NCI-H2107 treated with DMSO at 0.1 percent for 48 hours (cell line): ENCODE measurements around the gene ATP6V1B1.

Experiments
- DNase-seq: peaks from one replicate; lab custom pipeline; 2025; ENCODE audit not compliant: unreplicated experiment; lab: John Stamatoyannopoulos, UW

ATP6V1B1 gene

DNA sequence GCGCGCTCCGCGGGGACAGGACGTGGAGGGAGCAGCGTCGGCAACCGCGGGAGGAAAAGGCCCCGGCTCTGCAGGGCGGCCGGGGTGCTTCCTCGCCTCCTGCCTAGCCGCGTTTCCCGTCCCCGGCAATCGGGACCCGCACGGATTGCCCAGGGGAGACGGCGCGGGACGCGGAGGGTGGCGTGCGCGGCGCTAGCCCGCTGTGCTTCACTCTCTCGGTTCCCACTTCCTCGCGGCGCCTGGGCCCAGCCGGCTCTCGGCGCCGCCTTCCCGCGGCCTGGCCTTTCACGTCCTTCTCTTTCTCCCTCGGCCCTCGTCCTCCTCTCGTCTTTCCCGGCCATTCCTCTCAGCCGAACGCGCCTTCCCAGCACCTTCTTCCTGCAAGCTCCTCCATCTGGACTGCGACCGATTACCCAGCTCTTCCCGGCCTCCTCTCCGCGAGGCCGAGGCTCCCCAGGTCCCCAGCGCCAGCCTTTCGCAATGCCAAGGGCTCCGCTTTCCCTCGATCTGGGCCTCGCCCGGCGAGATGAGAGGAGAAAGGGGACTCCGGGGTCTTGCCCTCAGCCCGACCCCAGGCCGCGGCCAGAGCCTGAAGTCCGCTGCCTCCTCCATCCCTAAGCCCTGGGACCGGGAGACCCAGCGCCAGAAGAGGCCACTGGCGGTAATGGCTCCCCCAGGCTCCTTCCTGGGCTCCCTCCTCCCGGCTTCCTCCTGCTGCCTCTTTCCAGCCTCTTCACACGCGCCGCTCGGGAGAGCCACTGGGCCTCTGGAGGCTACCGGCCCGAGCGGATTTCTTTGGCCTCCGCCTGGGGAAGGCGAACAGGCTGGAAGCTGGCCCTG lies 34.3 kb upstream of the ATP6V1B1 start:
- peak; percentile 40 for DNase-seq

DNA sequence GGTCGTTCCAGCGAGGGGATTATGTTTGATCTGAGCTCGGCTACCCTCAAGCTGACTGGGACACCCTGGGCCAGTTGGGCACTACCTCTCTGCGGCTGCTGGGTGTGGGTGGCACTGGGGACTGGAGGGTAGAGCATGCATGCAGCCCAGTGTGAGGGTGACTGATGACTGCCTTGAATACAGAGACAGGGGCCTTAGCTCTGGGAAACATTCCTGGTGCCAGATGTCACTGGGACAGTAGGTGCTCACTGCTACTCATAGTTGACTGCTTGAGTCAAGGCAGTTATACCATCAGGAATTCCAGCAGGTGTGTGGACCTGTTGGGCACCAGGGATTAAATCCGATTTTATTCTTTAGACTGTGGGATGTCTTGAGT lies 33.6 kb upstream of the ATP6V1B1 start:
- DNase-seq: no peak

DNA sequence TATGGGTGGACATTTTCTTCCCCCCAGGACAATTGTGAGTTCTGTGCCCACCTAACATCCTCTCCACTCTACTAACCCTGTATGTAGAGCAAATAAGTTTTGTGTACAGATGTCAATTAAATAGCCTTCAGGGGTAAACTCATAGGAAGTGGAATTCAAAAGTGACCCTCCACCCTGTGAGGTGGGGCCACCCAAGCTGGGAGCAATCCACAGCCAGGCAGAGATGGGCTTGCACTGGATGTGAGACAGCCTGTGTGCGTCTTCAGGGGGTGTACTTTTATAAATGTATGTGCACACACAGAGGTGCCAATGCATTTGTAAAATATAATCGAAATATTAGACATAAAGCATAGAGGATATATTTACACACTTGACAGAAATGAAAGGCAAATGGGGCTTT lies 33.1 kb upstream of the ATP6V1B1 start:
- DNase-seq: no peak

DNA sequence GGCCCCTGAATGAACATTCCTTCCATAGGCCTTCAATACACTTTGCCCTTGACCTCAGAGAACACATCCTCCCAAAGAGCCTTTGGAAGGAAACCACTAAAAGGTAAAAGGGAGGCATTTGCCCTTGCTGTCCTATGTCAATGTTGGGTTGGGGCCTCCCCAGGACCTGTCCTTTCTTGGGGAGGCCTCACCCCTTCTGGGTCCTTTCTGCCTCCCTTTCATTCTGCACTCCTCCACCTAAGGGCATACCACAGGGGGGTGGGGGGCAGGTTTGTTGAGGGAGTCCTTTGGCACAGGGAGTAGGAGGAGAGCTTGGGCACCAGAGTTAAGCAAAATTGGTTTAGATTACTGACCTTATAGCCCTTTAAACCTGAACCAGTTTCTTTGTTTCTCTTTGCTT lies 32.5 kb upstream of the ATP6V1B1 start:
- DNase-seq: no peak

DNA sequence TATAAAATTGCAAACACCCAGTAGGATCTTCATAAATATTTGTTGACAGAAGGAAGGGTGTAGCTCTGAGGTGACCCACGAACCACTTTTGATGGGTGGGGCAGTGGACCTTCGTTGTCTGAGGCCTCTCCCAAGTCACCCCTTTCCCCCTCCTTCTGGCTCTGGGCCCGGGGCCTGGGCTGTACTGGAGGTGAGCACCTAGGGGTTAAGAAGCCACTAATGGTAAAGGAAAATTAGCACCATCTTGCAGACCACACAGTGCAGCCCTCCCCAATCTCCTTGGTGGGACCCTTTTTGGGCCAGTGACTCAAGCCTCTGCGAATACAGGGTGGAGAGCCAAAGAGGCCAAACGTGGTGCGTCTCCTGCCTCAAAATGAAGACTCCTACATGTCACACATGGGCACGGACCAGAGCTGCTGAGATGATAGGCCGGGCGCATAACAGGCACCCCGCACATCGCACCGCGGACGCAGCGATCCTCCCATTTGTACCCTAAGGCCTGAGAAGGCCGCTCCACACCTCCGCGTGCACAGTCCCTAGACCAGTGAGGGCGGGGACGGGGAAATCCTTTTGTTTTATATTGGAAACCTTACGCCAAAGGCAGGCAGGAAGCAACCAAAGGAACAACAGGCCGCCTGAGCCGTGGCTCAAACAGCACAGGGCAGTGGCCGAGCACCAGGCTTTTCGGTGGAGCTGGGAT lies 31.9 kb upstream of the ATP6V1B1 start:
- DNase-seq: no peak

DNA sequence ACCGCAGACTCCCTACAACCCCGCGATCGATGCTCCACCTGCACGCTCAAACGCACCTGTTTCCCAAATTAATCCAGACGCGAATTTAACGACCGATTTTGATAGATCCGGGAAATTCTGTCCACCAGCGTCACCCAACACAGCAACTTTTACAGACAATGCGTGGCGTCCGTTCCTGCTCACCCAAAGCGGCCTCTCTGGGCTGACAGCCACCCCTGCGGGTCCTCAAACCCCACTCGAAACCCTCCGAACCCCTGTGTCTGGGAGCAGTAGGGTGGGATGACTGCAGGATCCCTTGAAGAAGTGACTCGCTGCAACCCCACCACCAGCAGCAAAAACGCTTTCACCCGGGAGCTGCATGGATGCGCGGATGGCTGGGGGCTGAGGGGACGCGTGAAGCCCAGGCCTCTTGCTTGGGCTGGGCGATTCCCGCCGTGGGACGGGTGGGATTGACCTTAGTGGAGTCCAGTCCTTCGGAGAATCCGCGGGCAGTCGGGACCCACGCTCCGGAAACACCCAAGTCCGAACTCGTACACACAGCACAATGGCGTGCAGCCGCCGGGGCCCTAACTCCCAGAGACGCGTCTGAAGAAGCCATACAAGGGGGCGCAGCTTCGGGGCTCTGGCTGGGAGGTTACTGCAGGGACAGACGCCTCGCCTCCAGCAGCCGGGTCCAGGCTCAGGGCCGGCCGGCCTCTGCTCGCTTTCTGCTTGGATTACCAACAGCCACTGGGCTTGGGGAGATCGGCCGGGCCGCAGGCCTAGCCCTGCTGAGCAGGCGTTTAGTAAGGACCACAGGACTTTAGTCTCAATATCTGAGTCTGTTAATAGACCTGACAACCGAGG lies 31.1 kb upstream of the ATP6V1B1 start:
- DNase-seq: no peak

DNA sequence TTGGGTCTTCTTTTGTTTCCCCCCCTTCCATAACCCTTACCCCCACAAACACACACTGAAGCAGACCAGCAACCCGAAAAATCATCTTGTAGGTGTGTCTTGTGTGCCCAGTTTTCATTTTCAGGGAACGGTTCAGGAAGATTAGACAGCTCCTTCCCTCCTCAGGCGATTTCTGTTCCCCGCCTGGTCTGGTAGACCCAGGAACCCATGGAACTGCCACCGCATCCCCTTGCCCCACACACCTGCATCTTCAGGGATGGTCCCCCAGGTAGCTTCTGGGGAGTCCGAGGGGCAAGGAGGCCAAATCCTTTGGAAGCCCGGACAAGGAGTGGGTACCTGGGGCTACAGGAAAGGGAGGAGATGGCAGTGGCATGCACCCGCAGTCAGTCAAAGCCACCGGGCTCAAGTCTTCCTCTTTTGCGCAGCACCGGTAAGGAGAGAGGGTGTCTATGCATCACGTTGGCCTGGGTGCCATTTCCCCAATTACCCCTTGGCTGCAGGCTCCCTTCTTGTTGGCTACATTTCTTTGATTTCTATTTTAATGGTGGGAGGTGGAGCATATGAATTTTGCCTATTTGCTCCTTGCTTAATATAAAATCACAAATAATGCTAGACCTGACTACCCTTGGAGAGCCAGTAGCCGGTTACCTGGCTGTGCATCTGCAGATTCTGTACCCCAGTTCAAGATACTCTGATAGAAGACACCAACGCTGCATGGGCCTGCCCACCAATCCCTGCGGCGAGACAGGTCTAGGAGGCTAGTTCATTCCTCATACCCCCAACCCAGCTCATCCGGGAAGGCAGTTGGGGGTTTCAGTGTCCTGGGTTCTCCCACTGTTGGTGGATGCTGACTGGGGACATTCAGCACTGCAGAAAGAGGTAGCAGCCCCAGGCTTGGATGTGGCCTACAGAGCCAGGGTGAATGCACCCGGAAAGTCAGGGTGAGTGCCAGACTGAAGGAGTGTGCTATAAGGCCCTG lies 30.0 kb upstream of the ATP6V1B1 start:
- DNase-seq: no peak

DNA sequence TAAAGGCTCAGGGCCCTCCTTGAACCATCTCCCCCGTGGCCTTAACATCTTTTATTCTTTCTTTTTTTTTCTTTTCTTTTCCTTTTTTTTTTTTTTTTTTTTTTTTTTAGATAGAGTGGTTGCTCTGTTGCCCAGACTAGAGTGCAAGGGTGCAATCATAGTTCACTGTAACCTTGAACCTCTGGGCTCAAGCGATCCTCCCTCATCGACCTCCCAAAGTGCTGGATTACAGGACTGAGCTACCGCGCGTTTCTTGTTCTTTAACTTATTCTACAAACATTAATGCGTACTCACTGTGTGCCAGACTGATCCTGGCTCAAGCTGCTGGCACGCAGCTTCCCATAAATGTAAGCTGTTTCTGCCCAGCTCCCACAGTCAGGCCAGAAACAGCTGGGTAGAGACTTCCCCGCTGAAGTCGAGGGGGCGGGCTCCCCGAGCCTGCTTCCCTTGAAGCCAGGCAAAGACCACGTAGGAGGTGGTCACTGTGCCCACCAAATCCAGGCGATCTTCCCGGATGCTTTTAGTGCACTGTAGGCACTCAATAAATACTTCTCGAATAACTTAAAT lies 29.2 kb upstream of the ATP6V1B1 start:
- DNase-seq: no peak

DNA sequence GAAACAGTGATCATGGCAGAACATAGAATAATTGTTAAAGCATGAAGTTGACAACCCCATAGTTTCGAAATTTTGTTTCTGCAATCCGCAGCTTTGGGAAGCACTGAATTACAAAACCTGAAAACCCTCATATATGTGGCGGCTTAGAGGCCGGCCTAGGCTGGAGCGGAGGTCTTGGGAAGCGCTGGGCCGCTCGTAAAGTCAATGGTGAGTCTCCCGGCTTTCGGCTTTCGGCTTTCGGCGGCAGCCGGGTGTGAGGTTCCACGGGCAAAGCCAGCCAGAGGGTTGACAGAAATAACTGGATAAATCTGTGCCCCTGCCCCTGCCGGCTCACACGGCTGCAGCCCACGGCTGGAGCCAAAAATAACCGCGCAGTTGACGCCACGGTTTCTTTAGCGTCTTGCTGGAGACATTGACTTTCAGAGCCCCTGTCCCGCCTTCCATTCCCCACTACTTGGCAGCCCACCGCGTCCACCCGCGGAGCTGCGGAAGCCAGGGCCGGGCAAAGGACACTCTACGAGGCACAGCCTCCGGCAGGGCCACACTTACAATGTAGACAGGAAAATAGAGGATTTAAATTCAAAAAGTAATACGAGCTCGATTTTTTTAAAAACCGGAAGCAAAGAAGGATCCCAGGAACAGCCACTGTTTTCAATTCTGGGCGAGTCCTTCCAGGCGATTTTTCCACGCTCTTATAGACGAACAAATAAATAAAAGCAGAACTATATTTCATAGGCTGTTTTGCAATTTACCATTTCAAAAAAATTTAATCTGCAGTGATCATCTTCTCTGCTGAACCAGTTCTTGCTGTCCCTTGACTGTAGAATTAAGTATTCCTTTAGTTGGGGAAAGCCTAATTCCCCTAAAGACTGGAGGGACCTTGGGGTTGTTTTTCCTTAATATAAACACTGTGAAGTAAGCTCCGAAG lies 28.3 kb upstream of the ATP6V1B1 start:
- no peak for DNase-seq

DNA sequence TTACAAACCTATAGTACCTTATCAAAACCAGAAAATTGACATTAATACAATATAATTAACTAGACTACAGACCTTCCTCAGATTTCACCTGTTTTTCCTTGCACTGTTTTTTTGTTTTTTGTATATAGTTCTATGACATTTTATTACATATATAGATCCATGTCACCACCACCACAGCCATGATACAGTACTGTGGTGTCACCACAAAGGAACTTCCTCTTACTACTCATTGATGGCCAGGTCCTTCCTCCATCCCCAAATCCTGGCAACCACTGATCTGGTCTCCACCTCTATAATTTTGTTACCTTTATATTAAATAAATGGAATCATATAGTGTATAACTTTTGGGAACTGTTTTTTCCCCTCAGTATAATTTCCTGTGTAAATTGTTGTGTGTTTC lies 19.4 kb upstream of the ATP6V1B1 start:
- DNase-seq: no peak

DNA sequence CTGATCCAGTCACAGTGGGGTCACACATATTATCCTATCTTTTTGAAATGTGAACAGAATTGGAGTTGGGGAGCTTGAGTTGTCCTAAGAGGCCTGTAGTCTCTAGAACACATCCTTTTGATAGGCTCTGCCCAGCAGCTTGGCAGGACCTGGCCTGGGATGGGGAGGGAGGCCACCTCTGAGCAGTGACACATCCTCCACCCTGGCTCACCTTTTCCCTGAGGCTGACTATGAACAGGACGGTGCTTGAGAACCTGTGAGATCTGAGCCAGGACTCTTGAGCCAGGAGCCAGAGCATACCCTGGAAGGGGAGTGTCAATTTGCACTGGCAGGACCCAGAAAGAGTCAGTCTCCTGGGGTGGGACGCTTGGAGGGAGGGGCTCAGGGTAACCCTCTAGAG lies 17.7 kb upstream of the ATP6V1B1 start:
- no peak for DNase-seq

DNA sequence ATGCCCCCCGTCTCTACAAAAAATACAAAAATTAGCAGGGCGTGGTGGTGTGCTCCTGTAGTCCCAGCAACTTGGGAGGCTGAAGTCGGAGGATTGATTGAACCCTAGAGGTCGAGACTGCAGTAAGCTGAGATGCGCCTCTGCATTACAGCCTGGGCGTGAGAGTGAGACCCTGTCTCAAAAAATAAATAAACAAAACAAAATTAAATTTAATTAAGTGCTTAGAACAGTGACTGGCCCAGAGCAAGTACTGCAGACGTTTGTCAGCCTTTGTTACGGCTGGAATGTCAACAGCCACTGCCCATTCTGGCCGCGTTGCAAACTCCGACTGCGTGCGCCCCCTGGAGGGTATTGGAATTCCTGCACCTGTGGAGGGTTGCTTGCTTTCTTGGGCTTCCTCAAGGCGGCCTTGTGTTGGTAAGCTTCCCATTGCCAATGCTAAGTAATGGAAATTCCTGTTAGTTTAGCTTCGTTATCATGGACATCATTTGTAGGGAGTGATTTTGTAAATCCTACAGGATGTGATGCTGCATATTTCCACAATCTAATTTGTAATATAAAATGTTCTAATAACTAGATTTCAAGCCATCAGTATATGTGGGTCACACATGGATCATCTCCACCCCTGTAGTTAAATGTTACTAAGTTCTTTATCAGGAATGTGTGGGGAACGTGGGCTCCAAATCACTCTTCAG lies 15.9 kb upstream of the ATP6V1B1 start:
- DNase-seq: peak; percentile 53

DNA sequence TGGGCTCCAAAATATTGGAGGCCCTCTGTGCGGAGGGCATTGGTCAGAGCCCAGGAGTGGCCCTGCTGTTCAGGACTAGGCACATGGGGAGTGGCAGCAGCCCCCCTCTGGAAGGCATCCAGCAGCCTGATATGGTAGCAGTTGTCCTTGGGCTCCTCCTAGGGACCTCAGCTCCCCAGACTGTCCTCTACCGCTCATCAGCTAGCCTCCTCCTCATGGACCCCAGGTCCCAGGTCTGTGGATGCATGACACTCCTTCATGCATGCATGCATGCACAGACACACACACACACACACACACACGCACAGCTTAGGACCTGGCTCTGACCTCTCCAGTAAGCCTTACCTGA lies 15.4 kb upstream of the ATP6V1B1 start:
- no peak for DNase-seq

DNA sequence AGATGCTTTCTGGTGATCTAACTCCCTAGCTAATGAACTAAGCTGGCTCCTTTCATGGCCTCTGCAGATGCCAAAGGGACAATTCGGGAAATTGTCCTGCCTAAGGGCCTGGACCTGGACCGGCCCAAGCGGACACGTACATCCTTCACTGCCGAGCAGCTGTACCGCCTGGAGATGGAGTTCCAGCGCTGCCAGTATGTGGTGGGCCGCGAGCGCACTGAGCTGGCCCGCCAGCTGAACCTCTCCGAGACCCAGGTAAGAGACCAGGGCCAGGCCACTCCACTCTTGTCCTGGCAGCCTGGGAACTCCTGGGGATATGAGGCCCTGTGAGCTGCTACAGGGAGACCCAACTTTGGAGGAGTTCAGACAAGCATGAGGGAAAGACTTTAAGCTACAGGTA lies 14.7 kb upstream of the ATP6V1B1 start:
- DNase-seq: no peak

DNA sequence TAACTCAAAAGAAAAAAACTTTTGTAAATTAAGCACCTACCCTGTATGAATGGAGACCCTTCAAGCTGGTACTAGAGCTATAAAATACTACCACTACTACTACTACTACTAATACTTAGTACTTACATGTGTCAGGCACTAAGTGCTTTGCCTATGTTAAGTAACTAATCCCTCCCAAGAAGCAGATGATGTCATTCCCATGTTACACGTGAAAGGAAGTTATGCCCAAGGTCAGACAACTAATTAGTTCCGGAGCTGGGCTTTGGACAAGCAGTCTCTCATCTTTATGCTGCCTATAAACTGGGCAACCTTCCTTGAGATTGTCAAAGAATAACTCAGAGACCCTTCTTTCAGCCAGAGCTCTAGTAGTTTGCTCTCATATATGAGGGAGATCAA lies 13.9 kb upstream of the ATP6V1B1 start:
- DNase-seq: no peak

DNA sequence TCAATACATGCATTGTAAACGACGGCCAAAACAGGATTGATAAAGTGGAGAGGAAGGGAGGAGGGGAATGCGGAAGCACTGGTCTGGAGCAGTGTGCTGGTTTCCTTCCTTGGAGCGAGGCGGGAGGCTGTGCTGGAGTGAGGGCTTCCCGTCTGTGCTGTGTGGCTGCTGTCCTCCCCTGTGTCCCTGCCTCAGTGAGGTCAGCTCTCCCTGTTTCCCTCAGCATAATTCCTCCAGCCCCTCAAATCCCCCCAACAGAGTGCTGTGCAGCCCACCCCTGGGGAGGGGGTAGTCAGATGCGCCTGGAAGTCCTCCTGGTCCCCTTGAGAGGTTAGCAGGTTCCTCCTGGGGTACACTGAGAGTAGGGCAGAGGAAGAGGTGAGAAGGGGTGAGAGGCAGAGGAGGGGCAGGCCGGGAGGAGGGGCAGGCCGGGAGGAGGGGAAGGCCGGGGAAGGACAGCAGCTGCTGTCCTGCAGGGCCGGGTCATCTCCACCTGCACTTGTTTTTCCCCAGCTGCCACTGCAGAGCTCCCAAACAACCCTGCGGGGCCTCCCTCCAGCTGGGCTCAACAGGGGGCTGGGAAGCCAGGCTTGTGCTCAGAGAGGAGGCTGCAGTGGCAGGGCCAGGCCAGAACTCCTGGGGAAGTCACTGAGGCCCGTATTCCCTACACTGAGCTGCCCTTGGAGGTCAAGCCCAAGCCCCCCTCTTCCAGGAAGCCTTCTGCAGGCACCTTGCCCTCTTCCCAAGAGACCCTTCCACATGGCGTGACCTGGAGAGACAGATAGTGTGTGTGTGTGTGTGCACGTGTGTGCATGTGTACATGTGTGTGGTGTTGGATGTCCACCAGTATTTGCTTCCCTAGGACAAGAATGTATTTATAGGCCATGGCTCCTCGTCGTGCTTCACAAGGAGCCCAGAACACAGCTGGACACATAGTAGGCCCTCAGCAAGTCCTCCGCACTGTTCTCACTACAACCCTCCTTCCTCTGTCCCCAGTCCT lies 13.2 kb upstream of the ATP6V1B1 start:
- peak; percentile 23 for DNase-seq

DNA sequence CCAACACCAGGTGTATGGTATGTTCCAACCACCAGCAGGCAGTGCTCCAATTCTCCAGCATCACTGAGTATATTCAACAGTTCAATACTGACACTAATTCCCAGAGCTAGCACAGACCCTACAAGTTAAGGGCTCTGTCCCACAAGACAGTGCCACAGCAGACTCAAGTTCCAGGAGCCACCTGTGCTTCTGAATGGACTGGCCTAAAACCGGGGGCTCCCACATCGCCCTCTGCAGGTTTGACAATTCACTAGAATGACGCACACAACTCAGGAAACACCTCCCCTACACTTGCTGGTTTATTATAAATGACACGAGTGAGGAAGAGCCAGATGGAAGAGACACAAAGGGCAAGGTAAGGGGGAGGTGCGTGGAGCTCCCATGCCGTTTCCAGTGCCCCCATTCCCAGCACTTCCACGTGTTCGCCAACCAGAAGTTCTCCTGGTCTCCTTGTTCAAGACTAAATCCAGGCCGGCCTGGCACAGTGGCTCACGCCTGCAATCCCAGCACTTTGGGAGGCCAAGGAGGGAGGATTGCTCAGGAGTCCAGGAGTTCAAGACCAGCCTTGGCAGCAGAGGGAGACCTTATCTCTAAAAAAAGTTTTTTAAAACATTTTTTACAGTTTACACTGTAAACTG lies 12.2 kb upstream of the ATP6V1B1 start:
- no peak for DNase-seq
